K562 (cell line): ENCODE measurements around the gene ZNF644. TPM values are rescaled to one million over a fixed set of nuclear protein-coding genes. Genes with fewer than 3 reads are reported as not detected.
"Not testable (repeated sequence)": the region's sequence is repeated elsewhere in the genome, so short reads cannot be mapped to it uniquely, and the experiment has no call there.

Experiments
- ATAC-seq: fragments of 200-7000 bp; cut with Tn5 transposase; 3 replicates; pipeline ENCODE4 v1.9.1; 2020; ENCODE audit warnings: moderate library complexity
- BruUV-seq: library from RNA; stranded (reverse); fragments of 400-500 nt; replicated peaks from 2 replicates; lab custom pipeline; 2021; lab: Mats Ljungman, UMichigan
- CTCF ChIA-PET: fragments of 300-600 bp; formaldehyde crosslinking; extraction: SDS; loops from one replicate; lab custom pipeline; 2021; ENCODE audit warnings: low intra/inter-chr PET ratio; lab: Yijun Ruan, JAX
- POLR2A ChIA-PET: fragments of 300-600, 350-650 bp; sonication (Branson Sonifier 250); formaldehyde crosslinking; extraction: SDS; loops from one replicate; lab custom pipeline; 2021; ENCODE audit warnings: antibody characterized with exemption, inconsistent platforms; lab: Yijun Ruan, JAX
- DNase-seq, 4 experiments: peaks; one replicate each; pipeline versions ENCODE4 v3.0.0 to v3.0.0-alpha.2; 2011 to 2018; ENCODE audit warnings: low spot score in 3 of 4, mixed read lengths in 3 of 4; ENCODE audit errors: extremely low read depth in 1 of 4
- FAIRE-seq: peaks from 2 replicates; lab custom pipeline; 2011; peaks lifted over from hg19 to GRCh38; lab: Jason Lieb, UNC
- H2AFZ ChIP-seq: 2 replicates; pipeline ENCODE4 v1.6.0; 2011; ENCODE audit warnings: low read depth, low read length, control low read depth, inconsistent platforms
- H3K27ac ChIP-seq: fragments of 200-600 bp; 3 replicates; pipeline ENCODE4 v1.8.0; 2011; ENCODE audit warnings: low read depth, mild to moderate bottlenecking, control low read depth, inconsistent platforms, low read length, moderate library complexity, mixed read lengths; ENCODE audit errors: extremely low read depth
- H3K27me3 ChIP-seq, 2 experiments: fragments of 300-600 bp in 1 of 2; 2 replicates in 1 of 2; 3 replicates in 1 of 2; pipeline versions ENCODE4 v1.6.0 to v1.8.0; 2011; ENCODE audit warnings: inconsistent platforms in 2 of 2, low read length in 2 of 2, mild to moderate bottlenecking in 1 of 2, mixed read lengths in 1 of 2, moderate library complexity in 1 of 2; ENCODE audit not compliant: control insufficient read depth in 2 of 2, insufficient read depth in 2 of 2
- H3K36me3 ChIP-seq: fragments of 300-600 bp; 3 replicates; pipeline ENCODE4 v1.8.0; 2011; ENCODE audit warnings: mild to moderate bottlenecking, low read length, inconsistent platforms; ENCODE audit not compliant: control insufficient read depth, insufficient read depth
- H3K4me1 ChIP-seq, 2 experiments: fragments of 200-600 bp in 1 of 2; replicated peaks in 1 of 2; 2 replicates in 1 of 2; 3 replicates in 1 of 2; pipeline versions ENCODE4 v1.5.1 to v1.8.0; 2011; ENCODE audit warnings: inconsistent platforms in 2 of 2, low read length in 2 of 2, mild to moderate bottlenecking in 1 of 2, mixed read lengths in 1 of 2, moderate library complexity in 1 of 2; ENCODE audit not compliant: control insufficient read depth in 2 of 2, insufficient read depth in 2 of 2
- H3K4me2 ChIP-seq: 2 replicates; pipeline ENCODE4 v1.6.1; 2011; ENCODE audit warnings: low read length, control low read depth, inconsistent platforms, mixed read lengths; ENCODE audit not compliant: insufficient read depth
- H3K4me3 ChIP-seq: fragments of 200-600 bp; sonication (generic), shearing (Covaris generic); 2 replicates; pipeline ENCODE4 v1.5.1; 2016; ENCODE audit warnings: control low read depth, inconsistent platforms
- H3K79me2 ChIP-seq: fragments of 200-600 bp; 3 replicates; pipeline ENCODE4 v1.8.0; 2011; ENCODE audit warnings: low read length, inconsistent platforms; ENCODE audit not compliant: control insufficient read depth, insufficient read depth
- H3K9ac ChIP-seq, 2 experiments: 2 replicates each; pipeline versions ENCODE4 v1.6.0 to v1.6.1; 2011; ENCODE audit warnings: low read depth in 2 of 2, low read length in 2 of 2, control low read depth in 1 of 2, inconsistent platforms in 1 of 2, mild to moderate bottlenecking in 1 of 2, mixed read lengths in 1 of 2; ENCODE audit not compliant: insufficient read depth in 1 of 2
- H3K9me1 ChIP-seq: one replicate; pipeline ENCODE4 v1.6.0; 2011; ENCODE audit warnings: inconsistent platforms, mild to moderate bottlenecking, low read length, moderate library complexity; ENCODE audit not compliant: control insufficient read depth, insufficient read depth
- H3K9me3 ChIP-seq: replicated peaks from 2 replicates; pipeline ENCODE4 v1.5.1; 2011; ENCODE audit warnings: low read depth, low read length, inconsistent platforms; ENCODE audit not compliant: control insufficient read depth, insufficient read depth
- H4K20me1 ChIP-seq: replicated peaks from 2 replicates; pipeline ENCODE4 v1.6.1; 2011; ENCODE audit warnings: low read length, inconsistent platforms, mixed read lengths; ENCODE audit not compliant: control insufficient read depth, insufficient read depth
- AFF4 ChIP-seq: sonication (generic); formaldehyde crosslinking; IDR thresholded peaks from 2 replicates; pipeline ENCODE4 v1.8.0; 2023; ENCODE audit warnings: mild to moderate bottlenecking, missing genetic modification reagents
- GABPB2 ChIP-seq: fragments of 250-450 bp; sonication (Bioruptor Pico); conservative IDR thresholded peaks from 2 replicates; pipeline ENCODE4 v1.5.1; 2021; ENCODE audit warnings: mild to moderate bottlenecking
- SREBF1 ChIP-seq: fragments of 150-350 bp; IDR thresholded peaks from 2 replicates; pipeline ENCODE4 v1.6.1; 2014; ENCODE audit warnings: antibody characterized with exemption, low read depth, low read length, borderline replicate concordance
- ZNF140 ChIP-seq: fragments of 250-450 bp; sonication (Bioruptor Pico); IDR thresholded peaks from 2 replicates; pipeline ENCODE4 v1.8.0; 2021; ENCODE audit warnings: moderate library complexity, mild to moderate bottlenecking, inconsistent platforms
- WGBS: fragments of 100-300 bp; shearing (Covaris generic); methylation state at CpG from one replicate; pipeline ENCODE4 v1.1.6; 2016; ENCODE audit warnings: low coverage, mixed read lengths; ENCODE audit not compliant: insufficient coverage; ENCODE audit errors: missing lambda C conversion rate; 5-methylcytosine and 5-hydroxymethylcytosine counted together
- in situ Hi-C: fragments of 300-500 bp; cut with MboI; formaldehyde crosslinking; loops from 4 replicates; pipeline ENCODE4 v1.15.0; 2018; ENCODE audit warnings: inconsistent platforms, mixed read lengths
- intact Hi-C: fragments of 100-400 bp; cut with micrococcal nuclease; formaldehyde crosslinking; loops from 2 replicates; pipeline ENCODE4 v1.14.2; 2022
- polyA plus RNA-seq, 8 experiments: library from polyadenylated mRNA; depleted of rRNA in 4 of 8; stranded (reverse) in 5 of 8; unstranded in 3 of 8; fragments of >200 nt; fragmentation: Nextera tagmentation in 2 of 8; fragmentation: Illumina TruSeq in 1 of 8; extraction: Ambion mirVana in 2 of 8; extraction: Trizol in 1 of 8; gene quantifications; 2 replicates each; pipeline versions ENCODE4 v1.2.1 to v1.2.3, GENCODE V29; 2011 to 2014; ENCODE audit warnings: inconsistent platforms in 1 of 8, missing spikeins in 1 of 8
- total RNA-seq, 7 experiments: library from RNA; depleted of rRNA in 6 of 7; stranded (reverse); fragments of >200 nt in 6 of 7; fragmentation: Illumina TruSeq in 2 of 7; extraction: Trizol in 2 of 7; gene quantifications; 2 replicates each; pipeline versions ENCODE4 v1.2.1 to v1.2.3, GENCODE V29; 2011 to 2021; ENCODE audit warnings: low replicate concordance in 1 of 7

Gene ZNF644
- total and polyA plus RNA-seq, 9 of the 15 experiments (the other 6 are each of a cell fraction or from before 2014, with no cell fraction given), result 25.3 to 71.4 (median 39.6) TPM

DNA sequence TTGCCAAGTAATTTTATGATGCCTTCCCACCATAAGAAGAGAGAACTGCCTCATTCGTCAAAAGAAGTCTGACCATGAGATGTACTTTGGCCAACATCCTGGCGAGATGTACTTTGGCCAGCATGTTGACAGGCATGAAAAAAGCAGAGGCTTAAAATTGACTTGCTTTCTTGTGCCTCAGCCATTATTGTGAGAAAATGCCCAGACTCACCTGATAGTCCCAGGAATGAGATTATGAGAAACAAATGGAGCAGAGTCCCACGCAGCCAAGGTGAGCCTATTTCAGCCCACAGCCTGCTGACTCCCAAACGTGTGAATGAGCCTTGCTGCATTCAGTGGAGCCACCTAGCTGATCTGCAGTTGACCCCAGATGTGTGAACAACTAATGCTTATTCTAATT is 43.5 kb upstream of the ZNF644 start:
- TF ChIP-seq SREBF1 (no peak), AFF4 (no peak), GABPB2 (CRISPR knock-in tag) (no peak), ZNF140 (CRISPR knock-in tag) (no peak)
- H4K20me1 ChIP-seq, result no peaks in the 10 kb centered on the region
- no peaks in the 10 kb centered on the region for H3K79me2 ChIP-seq
- no peaks in the 10 kb centered on the region for H3K4me1 ChIP-seq
- intact Hi-C loops, result no loop called here
- no peak for ATAC-seq
- no peak overlapping the region for H2AFZ ChIP-seq
- H3K27ac ChIP-seq, result no peak overlapping the region
- no peaks in the 10 kb centered on the region for H3K36me3 ChIP-seq
- ChIA-PET CTCF (no interaction called here), POLR2A (no interaction called here)
- WGBS, result 1% methylated on average over 4 of the region's 4 CpGs
- BruUV-seq, result no TSS peak
- no peak overlapping the region for H3K4me3 ChIP-seq
- H3K9me3 ChIP-seq, result no peaks in the 10 kb centered on the region
- no peak overlapping the region for H3K9ac ChIP-seq
- no peak for FAIRE-seq
- no peak for DNase-seq
- in situ Hi-C loops, result no loop called here
- H3K4me2 ChIP-seq, result no peak overlapping the region
- H3K9me1 ChIP-seq, result no peaks in the 10 kb centered on the region
- H3K27me3 ChIP-seq, result peaks cover 2 to 4% of the 10 kb centered on the region in 2 experiments; a peak in 2 of 5 replicates

DNA sequence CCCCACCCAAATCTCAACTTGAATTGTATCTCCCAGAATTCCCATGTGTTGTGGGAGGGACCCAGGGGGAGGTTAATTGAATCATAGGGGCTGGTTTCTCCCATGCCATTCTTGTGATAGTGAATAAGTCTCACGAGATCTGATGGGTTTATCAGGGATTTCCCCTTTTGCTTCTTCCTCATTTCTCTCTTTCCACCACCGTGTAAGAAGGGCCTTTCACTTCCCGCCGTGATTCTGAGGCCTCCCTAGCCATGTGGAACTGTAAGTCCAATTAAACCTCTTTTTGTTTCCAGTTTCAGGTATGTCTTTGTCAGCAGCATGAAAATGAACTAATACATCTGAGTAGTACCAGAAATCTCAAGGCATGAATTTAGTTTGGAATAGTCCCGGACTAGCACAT is 41.6 kb upstream of the ZNF644 start:
- ATAC-seq, intact Hi-C loops, BruUV-seq, FAIRE-seq, POLR2A ChIA-PET, H2AFZ ChIP-seq, H3K36me3 ChIP-seq, H3K9me3 ChIP-seq, H3K9ac ChIP-seq, H3K27me3 ChIP-seq, H3K4me2 ChIP-seq, H3K4me1 ChIP-seq, H3K27ac ChIP-seq, CTCF ChIA-PET, H4K20me1 ChIP-seq, H3K4me3 ChIP-seq, in situ Hi-C loops, H3K9me1 ChIP-seq, DNase-seq, H3K79me2 ChIP-seq: not testable (repeated sequence)
- 0% methylated on average over 5 of the region's 5 CpGs for WGBS
